Measurements from ENCODE around the gene HIPK3. TPM values are rescaled to one million over a fixed set of nuclear protein-coding genes. Genes with fewer than 3 reads are reported as not detected.

Gene HIPK3
- total and polyA plus RNA-seq, 9 of the 15 experiments (the other 6 are each of a cell fraction or from before 2014, with no cell fraction given): 2.3 to 19.6 (median 7.5) TPM

GRCh38 chr11:33262011-33262645 is 4.9 kb downstream of the HIPK3 start:
- peaks cover 10 to 14% of the 10 kb centered on the region in 2 experiments; a peak in 4 of 5 replicates for H3K4me1 ChIP-seq (replicated peaks in 1 of 2; ENCODE audit: control insufficient read depth in 2 of 2, insufficient read depth in 2 of 2, low read length in 2 of 2)
- FAIRE-seq (no peak), DNase-seq (ENCODE audit: extremely low read depth in 1 of 4, low spot score in 3 of 4) (no peak), ATAC-seq (no peak)
- H3K27me3 ChIP-seq (ENCODE audit: control insufficient read depth in 2 of 2, insufficient read depth in 2 of 2, low read length in 2 of 2): no peaks in the 10 kb centered on the region
- H3K4me3 ChIP-seq: no peak overlapping the region
- BruUV-seq (replicated peaks): no TSS peak
- no peak overlapping the region for H3K9ac ChIP-seq (ENCODE audit: insufficient read depth in 1 of 2, low read depth in 2 of 2, low read length in 2 of 2)
- peaks cover 97% of the 10 kb centered on the region for H3K79me2 ChIP-seq (ENCODE audit: control insufficient read depth, insufficient read depth, low read length)
- H3K4me2 ChIP-seq (ENCODE audit: insufficient read depth, low read length): no peak overlapping the region
- ChIA-PET POLR2A (interaction anchor here (1.0 kb wide), 1 partner anchor 13 kb away, joined by 3 read pairs; no protein-coding TSS in a partner anchor), CTCF (ENCODE audit: low intra/inter-chr PET ratio) (no interaction called here)
- H3K36me3 ChIP-seq (ENCODE audit: control insufficient read depth, insufficient read depth, low read length): no peaks in the 10 kb centered on the region
- H4K20me1 ChIP-seq (replicated peaks; ENCODE audit: control insufficient read depth, insufficient read depth, low read length): no peaks in the 10 kb centered on the region; the same call in 1 of the 2 replicates
- intact Hi-C loops (cut with micrococcal nuclease) (no loop called here), in situ Hi-C loops (cut with MboI) (no loop called here)
- H3K27ac ChIP-seq (ENCODE audit: extremely low read depth, low read depth, low read length): no peak overlapping the region
- TF ChIP-seq HNRNPLL (IDR thresholded peaks at IDR 0.05; ENCODE audit: low read depth, low read length, poor library complexity, severe bottlenecking) (no peak), GMEB1 (CRISPR knock-in tag; IDR thresholded peaks at IDR 0.05) (no peak), NCOA1 (IDR thresholded peaks at IDR 0.05; ENCODE audit: low read depth) (no peak), FOS (IDR thresholded peaks at IDR 0.05; ENCODE audit: extremely low read depth, insufficient read length) (no peak)
- no peak overlapping the region for H2AFZ ChIP-seq (ENCODE audit: low read depth, low read length)
- no peaks in the 10 kb centered on the region for H3K9me1 ChIP-seq (ENCODE audit: control insufficient read depth, insufficient read depth, low read length)
- H3K9me3 ChIP-seq (replicated peaks; ENCODE audit: control insufficient read depth, insufficient read depth, low read depth, low read length): no peaks in the 10 kb centered on the region
